ENCODE results near the gene CAPNS1.

DNA sequence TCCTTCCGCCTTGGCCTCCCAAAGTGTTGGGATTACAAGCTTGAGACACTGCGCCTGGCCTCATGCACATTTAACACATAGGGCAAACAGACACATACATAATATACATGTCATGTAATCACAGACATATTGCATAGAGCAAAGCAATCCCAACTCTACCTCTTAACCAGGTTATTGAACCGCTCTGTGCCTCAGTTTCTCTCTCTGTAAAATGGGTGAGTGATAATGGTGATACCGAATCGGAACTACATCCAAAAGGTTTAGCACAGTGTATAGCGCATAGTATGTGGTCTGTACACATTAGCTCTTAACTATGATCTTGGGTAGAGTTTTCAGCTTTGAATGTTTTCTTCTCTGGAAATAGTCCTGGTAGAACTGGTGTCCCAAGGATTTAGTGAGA, 4.8 kb downstream of the CAPNS1 start:
- TF ChIP-seq GATA2 (IDR thresholded peaks at IDR 0.05; ENCODE audit: low read depth, low read length) = no peak
- no peak for TF ChIP-seq GATA3 (IDR thresholded peaks at IDR 0.05; ENCODE audit: low read depth, low read length)

All from SH-SY5Y (cell line).